Forelimb muscle (tissue), 1 donor: ENCODE measurements around the gene STX18. TPM values are rescaled to one million over a fixed set of nuclear protein-coding genes. Genes with fewer than 3 reads are reported as not detected.
"Not testable (repeated sequence)": the region's sequence is repeated elsewhere in the genome, so short reads cannot be mapped to it uniquely, and the experiment has no call there.

Experiments used
- DNase-seq: peaks from one replicate; pipeline ENCODE4 v3.0.0-alpha.2; 2013; ENCODE audit warnings: low read depth
- polyA plus RNA-seq: library from polyadenylated mRNA; unstranded; fragments of 120-200 nt; gene quantifications from one replicate; pipeline ENCODE4 v1.2.1, GENCODE V29; 2013; ENCODE audit not compliant: insufficient read length

STX18 gene
- polyA plus RNA-seq, 1 donor, result 27.9 TPM

DNA sequence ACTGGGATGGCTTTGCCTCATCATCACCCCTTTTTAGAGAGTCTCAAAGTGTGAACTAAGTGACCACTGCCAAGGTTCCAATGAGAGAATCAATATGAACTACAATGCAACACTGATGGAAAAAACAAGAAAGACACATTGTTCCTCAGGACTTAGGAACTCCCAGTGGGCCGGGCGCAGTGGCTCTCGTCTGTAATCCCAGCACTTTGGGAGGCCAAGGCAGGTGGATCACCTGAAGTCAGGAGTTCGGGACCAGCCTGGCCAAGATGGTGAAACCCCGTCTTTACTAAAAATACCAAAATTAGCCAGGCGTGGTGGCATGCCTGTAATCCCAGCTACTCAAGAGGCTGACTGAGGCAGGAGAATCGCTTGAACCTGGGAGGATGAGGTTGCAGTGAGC, 119.7 kb downstream of the STX18 start:
- DNase-seq, result not testable (repeated sequence)

GRCh38 chr4:4421356-4421755, 120.5 kb downstream of the STX18 start:
- no peak for DNase-seq

DNA sequence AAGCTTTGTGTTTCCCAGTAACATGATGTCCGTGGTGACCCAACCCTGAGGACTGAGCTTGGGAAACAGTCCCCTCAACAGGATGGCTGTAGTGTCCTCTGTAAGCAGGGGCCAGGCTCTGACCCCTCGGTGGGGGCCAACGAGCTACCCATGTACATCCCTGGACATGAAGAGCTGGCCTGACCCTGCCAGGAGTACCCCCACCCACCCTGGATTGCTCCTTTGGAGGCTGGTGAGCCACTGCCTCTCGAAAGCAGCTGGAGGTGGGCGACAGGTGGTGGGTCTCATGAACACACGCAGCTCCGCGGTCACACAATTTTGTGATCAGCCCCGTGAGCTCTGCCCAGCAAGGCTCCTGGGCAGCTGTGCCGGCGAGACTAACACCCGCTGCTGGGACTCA, 121.4 kb downstream of the STX18 start:
- DNase-seq, result no peak

GRCh38 chr4:4419896-4420295, 122.0 kb downstream of the STX18 start:
- no peak for DNase-seq

DNA sequence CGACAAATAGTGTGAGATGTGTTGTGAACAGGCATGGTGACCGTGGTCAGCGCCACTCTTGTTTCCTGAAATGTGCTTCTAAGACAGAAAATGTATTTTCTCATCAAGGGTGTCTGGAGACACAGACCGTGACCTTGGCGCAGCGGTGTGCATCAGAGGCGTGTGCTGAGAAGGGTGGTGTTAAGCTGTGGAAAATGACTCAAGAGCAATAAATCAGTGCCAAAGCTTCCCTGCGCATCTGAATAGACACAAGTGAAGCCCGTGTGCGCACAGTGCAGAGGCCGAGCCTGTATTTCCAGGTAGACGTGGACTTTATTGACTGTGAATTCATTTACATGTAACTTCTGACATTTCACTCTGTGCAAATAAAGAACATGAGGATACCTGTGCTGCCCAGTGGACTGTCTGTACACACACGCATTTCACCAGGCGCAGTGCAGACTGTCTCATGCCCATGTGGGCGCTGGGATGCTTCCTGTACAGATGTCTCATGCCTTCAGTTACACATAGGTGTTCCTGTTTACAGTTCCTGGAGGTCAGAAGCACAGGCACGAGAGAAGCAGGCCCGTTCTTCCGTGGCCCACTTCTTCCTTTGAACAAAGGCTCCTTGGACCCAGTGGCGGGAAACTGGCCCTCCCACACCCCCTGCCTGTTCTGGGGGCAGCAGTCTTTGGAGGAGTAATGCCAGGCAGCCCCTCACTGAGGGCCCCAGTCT, 123.0 kb downstream of the STX18 start:
- DNase-seq, result no peak

DNA sequence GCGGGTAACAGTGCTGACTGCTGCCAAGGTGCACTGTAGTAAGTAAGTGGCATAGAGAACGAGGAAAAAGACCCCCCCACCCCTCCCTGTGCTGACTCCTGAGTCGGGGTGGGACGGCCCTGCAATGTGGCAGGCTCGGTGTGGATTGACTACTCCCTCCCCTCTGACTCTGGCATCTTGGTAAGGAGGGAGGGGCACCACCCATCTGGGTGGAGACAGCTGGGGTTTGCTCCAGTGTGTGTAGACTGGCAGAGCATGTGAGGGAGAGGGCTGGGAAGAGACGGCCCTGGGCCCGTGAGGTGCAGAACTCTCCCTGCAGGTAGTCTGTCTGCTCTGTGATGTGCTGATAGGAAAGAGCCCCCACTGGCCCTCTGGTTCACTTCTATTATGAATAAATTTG, 124.0 kb downstream of the STX18 start:
- no peak for DNase-seq

GRCh38 chr4:4416981-4417380, 124.9 kb downstream of the STX18 start:
- DNase-seq, result no peak

DNA sequence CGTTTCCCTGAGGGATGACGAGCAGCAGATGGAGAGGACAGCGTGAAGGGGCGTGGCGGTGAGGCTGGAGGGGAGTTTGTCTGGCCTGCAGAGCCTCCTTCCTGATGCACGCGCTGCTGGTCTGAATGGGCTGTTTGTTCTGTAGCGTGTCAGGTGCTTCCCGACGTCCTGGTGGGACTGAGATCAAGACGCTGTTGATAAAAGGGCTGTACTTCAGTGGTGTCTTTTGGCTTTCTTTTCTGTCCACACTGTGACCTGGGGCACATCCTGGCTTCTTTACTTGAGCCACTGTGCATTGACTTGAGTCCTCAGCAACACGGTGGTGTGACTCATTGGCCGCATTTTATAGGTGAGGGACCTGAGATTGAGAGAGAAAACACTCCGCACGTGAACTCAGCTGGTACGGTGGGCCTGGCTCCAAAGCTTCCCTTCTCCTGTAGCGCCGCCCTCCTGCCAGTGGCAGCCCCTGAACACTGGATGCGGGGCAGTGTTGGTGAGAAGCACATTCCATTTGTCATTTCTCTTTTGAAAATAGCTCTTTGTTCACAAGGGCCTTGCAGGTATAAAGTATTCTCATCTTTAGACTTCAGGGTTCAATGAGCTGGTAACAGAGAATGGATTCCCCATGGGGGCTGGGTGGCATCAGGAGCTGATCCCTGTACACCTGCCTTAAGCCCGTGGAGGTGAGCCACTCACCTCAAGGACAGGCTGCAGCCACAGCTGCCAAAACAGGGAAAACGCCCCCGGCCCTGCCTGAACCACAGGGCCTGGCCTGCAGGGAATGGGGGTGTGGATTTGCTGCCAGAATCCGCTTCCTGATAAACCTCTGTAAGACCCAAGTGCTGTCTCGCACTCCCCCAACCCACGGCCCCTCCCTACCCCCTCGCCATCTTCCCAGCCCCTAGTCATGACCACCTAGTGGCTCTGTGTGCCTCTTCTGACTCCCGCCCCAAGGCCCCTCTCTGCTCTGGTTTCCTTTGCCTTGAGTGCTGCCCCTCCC, 125.7 kb downstream of the STX18 start:
- no peak for DNase-seq

- no peak for DNase-seq
Observed at GRCh38 chr4:4415107-4415805, 126.6 kb downstream of the STX18 start.

- no peak for DNase-seq
Observed at GRCh38 chr4:4413806-4414205, 128.0 kb downstream of the STX18 start.

DNA sequence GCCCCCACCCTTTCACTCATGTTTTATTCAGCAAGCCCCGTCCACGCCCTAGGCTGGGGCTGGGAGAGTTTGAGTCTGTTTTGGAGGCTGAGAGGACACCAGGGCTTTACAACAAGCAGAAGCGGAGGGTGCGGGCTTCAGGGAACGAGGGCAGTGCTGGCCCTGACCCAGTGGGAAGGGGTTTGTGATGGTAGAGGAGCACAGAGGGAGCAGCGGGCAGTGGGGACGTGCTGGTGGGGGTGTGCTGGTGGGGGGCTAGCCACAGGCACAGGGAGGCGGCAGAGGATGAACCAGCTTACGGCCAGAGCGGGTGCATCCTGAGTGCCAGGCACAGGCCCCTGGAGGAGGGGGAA, 128.5 kb downstream of the STX18 start:
- DNase-seq, result no peak

DNA sequence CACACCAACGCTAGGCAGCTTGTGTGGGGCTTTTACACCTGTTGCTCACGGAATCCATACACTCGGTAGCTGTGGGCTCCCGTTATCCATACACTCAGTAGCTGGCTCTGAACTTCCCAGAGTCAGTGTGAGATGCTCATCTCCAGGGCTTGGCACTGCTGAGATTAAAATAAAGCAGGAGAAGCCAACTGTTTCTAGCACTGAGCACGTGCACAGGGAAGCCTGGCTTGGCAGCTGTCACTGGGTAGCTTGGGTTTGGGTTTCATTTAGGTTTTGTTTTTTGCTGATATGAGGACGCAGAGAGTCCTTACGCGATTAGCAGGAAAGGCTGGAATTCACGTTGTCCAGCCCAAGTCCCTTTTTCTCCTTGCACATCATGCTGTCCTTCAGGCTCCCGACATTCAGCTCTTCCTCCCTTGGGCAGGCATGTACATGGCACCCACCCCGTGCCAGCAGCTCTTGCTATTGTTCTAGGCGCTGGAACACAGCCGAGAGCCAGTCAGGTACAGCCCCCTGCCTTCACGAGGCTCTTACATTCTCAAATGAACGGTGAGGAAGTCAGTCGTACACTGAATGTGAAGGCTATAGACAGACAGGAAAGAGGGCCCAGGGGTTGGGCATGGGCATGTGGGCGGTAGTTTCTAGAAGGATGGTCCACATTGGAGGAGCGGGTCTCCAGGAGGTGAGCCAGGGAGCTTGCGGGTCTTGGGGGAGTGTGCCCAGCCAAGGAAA, 129.0 kb downstream of the STX18 start:
- no peak for DNase-seq

DNA sequence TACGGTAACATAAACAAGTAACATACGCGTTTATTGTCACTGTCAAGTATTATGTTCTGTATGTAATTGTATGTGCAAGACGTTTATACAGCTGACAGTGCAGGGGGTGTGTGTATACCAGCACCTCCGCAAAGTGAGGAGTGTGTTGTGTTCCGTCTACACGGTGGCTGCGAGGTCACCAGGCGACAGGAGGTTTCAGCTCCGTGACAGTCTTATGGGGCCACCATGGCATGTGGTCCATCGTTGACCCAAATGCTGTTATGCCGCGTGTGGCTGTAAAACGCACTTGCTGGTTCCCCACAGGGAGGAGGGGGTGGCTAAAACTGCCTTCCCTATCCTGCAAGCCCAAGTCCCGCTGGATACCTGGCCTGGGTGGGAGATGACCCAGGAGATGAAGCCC, 129.9 kb downstream of the STX18 start:
- no peak for DNase-seq

DNA sequence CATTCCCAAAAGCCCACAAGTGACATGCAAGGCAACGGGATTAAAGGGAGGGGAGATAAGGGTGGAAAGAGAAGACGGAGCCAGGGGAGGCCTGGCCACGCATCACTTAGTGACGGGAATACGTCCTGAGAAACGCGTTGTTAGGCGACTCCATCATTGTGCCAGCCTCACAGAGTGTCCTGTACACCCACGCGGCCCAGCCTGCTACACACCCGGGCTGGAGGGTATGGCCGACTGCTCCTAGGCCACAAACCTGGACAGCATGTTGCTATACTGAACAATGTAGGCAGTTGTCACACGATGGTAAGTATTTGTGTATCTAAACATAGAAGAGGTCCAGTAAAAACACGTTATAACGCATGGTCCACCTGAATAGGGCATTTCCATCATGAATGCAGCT, 131.6 kb downstream of the STX18 start:
- DNase-seq, result no peak

GRCh38 chr4:4409416-4410115, 132.3 kb downstream of the STX18 start:
- no peak for DNase-seq

GRCh38 chr4:4408576-4409335, 133.1 kb downstream of the STX18 start:
- DNase-seq, result no peak

DNA sequence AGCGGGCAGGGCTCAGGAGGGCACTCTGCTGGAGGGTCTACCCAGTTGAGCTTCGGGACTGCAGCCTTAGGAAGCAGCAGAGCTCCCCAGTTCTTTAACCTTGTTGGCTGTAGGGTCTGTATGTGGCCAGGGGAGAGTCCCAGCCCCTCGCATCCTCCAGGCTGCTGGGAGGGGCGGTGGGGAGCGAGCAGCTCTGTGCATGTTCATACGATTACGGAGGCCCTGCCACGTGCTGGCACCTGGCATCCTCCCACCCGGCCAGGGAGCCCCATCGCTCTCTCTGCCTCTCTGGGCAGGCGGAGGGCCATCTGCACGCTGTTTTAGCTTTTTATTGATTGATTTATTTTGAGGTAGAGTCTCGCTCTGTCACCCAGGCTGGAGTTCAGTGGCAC, 133.7 kb downstream of the STX18 start:
- DNase-seq, result no peak

DNA sequence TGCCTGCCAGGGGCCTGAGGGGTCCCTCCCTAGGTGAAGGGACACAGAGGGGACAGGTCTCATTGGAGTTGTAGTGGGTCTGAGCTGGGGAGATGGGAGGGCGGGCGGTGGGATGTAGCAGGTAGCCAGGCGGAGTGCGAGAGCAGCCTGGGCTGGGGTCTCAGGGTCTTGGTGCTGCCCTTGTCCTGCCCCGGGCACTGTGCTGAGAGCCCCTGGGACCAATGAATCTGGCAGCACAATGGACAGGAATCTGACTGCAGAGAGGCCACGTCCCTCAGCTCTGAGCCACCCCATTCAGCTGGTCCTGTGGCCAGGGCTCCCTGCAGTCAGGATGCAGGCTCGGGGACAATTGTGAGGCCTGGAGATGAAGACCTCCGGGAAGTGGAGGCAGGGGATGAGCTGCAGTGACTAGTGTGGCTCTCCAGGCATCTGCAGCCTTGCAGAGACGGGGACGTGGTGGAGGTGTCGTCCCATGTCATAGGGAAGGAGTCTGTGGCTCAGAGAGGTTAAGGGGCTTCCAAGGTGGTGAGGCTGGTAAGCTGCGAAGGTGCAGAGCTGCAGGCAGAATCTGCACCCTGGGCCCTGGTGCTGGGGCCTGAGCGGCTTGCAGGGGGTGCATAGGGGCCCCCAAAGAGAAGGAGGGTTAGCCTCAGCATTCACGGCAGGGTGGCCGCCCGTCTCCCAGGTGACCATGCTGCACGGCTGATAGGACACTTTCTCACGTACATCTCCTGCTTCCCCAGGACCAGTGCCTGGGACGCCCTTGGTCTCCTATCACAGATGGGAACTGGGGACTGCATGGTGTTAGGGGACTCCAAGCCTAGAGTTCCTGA, 134.3 kb downstream of the STX18 start:
- DNase-seq, result no peak
